ENCODE measurements around the gene OGA. TPM values are rescaled to one million over a fixed set of nuclear protein-coding genes. Genes with fewer than 3 reads are reported as not detected.

The OGA gene
- total and polyA plus RNA-seq, 9 of the 15 experiments (the other 6 are each of a cell fraction or from before 2014, with no cell fraction given), result 13.5 to 73.5 (median 59.5) TPM

DNA sequence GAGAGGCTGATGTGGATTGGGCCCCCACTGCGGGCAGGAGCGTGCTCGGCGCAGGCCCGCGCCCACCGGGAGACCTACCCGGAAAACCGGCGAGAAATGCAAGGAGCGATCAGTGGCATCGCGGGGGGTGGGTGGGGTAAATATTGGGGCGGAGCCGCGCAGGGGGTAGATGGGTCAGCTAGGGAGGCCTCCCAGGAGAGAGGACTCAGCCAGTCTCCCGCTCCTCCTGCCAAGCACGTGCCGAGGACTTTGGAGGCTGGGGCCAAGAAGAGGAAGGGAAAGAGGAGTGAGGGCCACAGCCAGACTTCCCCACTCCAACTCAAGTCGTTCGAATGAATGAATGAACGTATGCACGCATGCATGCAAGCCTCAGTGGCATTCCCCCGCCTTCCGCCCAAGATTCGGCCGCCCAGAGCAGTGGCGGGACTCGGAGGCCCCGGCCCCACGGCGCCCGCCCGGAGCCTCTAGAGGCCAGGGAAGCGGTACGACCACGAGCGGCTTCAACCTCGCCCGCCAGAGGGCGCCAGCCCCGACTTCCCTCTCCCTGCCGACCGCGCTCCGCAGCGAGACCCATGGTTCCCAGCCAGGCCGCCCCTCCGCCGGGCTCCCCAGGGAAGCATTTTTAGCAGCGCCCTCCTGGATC, 38.6 kb downstream of the OGA start (continued):
- TF ChIP-seq, protein P1, sequence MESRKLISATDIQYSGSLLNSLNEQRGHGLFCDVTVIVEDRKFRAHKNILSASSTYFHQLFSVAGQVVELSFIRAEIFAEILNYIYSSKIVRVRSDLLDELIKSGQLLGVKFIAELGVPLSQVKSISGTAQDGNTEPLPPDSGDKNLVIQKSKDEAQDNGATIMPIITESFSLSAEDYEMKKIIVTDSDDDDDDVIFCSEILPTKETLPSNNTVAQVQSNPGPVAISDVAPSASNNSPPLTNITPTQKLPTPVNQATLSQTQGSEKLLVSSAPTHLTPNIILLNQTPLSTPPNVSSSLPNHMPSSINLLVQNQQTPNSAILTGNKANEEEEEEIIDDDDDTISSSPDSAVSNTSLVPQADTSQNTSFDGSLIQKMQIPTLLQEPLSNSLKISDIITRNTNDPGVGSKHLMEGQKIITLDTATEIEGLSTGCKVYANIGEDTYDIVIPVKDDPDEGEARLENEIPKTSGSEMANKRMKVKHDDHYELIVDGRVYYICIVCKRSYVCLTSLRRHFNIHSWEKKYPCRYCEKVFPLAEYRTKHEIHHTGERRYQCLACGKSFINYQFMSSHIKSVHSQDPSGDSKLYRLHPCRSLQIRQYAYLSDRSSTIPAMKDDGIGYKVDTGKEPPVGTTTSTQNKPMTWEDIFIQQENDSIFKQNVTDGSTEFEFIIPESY (CRISPR knock-in tag; IDR thresholded peaks at IDR 0.05), result peak; percentile 99
- TF ChIP-seq, protein P2, sequence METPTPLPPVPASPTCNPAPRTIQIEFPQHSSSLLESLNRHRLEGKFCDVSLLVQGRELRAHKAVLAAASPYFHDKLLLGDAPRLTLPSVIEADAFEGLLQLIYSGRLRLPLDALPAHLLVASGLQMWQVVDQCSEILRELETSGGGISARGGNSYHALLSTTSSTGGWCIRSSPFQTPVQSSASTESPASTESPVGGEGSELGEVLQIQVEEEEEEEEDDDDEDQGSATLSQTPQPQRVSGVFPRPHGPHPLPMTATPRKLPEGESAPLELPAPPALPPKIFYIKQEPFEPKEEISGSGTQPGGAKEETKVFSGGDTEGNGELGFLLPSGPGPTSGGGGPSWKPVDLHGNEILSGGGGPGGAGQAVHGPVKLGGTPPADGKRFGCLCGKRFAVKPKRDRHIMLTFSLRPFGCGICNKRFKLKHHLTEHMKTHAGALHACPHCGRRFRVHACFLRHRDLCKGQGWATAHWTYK (CRISPR knock-in tag; IDR thresholded peaks at IDR 0.05), result no peak

DNA sequence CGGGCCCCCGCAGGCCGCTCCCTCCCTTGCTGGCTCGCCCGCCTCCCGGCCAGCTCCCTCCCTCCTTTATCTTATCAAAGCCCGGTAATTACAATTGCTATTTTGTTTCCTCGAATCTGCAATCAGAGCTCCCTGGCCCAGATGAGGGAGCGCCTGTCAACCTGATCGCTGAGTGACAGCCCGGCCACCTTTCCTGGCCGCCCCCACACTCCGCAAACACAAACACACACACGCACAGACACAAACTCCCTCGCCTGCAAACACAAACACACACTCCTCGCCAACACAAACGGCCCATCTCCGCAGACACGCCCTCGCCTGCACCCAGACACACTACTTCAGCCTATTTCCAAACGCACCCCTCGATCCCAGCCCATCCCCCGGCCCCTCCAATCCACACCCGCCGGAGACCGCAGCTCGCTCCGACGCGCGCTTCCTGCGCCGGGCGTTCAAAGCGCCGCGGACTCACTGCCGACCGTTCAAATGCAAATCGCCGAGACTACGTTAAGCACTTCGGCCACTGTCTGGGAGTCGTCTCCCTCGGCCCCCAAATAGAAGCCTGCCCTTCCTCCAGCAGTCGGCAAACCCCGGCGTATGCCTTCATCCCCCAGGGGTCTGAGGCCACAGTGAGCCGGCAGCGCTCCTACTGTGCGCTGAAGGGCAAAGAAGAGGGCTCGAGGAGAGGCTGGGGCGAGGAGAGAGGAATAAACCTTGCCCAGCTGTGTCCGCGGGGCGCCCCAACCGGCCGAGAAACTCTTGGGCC, 39.3 kb downstream of the OGA start:
- 46% methylated on average over 29 of the region's 58 CpGs for WGBS (ENCODE audit: insufficient coverage, low coverage, missing lambda C conversion rate)
- Histone ChIP-seq H3K9me3 (replicated peaks; ENCODE audit: control insufficient read depth, insufficient read depth, low read depth, low read length) (no peaks in the 10 kb centered on the region), H3K4me1 (replicated peaks in 1 of 2; ENCODE audit: control insufficient read depth in 2 of 2, insufficient read depth in 2 of 2, low read length in 2 of 2) (peaks cover 14 to 59% of the 10 kb centered on the region in 2 experiments), H3K27me3 (ENCODE audit: control insufficient read depth in 2 of 2, insufficient read depth in 2 of 2, low read length in 2 of 2) (no peaks in the 10 kb centered on the region), H2AFZ (ENCODE audit: low read depth, low read length) (no peak overlapping the region), H3K27ac (ENCODE audit: extremely low read depth, low read depth, low read length) (no peak overlapping the region), H3K36me3 (ENCODE audit: control insufficient read depth, insufficient read depth, low read length) (peaks cover 21% of the 10 kb centered on the region; the same call in 2 of the 3 replicates), H3K9me1 (ENCODE audit: control insufficient read depth, insufficient read depth, low read length) (no peaks in the 10 kb centered on the region), H3K4me3 (no peak overlapping the region), H3K79me2 (ENCODE audit: control insufficient read depth, insufficient read depth, low read length) (peaks cover 21% of the 10 kb centered on the region), H4K20me1 (replicated peaks; ENCODE audit: control insufficient read depth, insufficient read depth, low read length) (peaks cover 11% of the 10 kb centered on the region), H3K9ac (ENCODE audit: insufficient read depth in 1 of 2, low read depth in 2 of 2, low read length in 2 of 2) (peak overlapping the region in 1 of 2 experiments; percentile 71; a peak in 2 of 4 replicates), H3K4me2 (ENCODE audit: insufficient read depth, low read length) (no peak overlapping the region)
- peak; percentile 30 to 67 (median 54) for DNase-seq (ENCODE audit: extremely low read depth in 1 of 4, low spot score in 3 of 4)
- FAIRE-seq, result no peak
- ChIA-PET CTCF (ENCODE audit: low intra/inter-chr PET ratio) (no interaction called here), POLR2A (interaction anchor here (0.7 kb wide), 1 partner anchor 29 kb away, joined by 4 read pairs; no protein-coding TSS in a partner anchor)
- BruUV-seq (replicated peaks), result no TSS peak
- intact Hi-C loops (cut with micrococcal nuclease), result no loop called here
- ATAC-seq, result peak; percentile 7; the same call in 2 of the 3 replicates
- in situ Hi-C loops (cut with MboI), result no loop called here
- TF ChIP-seq RCOR1 (IDR thresholded peaks at IDR 0.05; ENCODE audit: borderline replicate concordance in 1 of 2, low read depth in 2 of 2, low read length in 2 of 2) (peak in 1 of 2 experiments; percentile 72; a peak in 1 of 4 replicates), ZKSCAN1 (IDR thresholded peaks at IDR 0.05; ENCODE audit: low read depth, low read length) (peak; percentile 87)
- TF ChIP-seq, protein P3, sequence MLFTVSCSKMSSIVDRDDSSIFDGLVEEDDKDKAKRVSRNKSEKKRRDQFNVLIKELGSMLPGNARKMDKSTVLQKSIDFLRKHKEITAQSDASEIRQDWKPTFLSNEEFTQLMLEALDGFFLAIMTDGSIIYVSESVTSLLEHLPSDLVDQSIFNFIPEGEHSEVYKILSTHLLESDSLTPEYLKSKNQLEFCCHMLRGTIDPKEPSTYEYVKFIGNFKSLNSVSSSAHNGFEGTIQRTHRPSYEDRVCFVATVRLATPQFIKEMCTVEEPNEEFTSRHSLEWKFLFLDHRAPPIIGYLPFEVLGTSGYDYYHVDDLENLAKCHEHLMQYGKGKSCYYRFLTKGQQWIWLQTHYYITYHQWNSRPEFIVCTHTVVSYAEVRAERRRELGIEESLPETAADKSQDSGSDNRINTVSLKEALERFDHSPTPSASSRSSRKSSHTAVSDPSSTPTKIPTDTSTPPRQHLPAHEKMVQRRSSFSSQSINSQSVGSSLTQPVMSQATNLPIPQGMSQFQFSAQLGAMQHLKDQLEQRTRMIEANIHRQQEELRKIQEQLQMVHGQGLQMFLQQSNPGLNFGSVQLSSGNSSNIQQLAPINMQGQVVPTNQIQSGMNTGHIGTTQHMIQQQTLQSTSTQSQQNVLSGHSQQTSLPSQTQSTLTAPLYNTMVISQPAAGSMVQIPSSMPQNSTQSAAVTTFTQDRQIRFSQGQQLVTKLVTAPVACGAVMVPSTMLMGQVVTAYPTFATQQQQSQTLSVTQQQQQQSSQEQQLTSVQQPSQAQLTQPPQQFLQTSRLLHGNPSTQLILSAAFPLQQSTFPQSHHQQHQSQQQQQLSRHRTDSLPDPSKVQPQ (CRISPR knock-in tag; IDR thresholded peaks at IDR 0.05; ENCODE audit: borderline replicate concordance), result no peak

Measured in K562 (cell line).